ENCODE measurements around the gene HAUS7. TPM values are rescaled to one million over a fixed set of nuclear protein-coding genes. Genes with fewer than 3 reads are reported as not detected.

Gene HAUS7
- polyA plus RNA-seq, 2 of the 4 experiments (the other 2 are of a cell fraction): 39.1 to 53.6 TPM

DNA sequence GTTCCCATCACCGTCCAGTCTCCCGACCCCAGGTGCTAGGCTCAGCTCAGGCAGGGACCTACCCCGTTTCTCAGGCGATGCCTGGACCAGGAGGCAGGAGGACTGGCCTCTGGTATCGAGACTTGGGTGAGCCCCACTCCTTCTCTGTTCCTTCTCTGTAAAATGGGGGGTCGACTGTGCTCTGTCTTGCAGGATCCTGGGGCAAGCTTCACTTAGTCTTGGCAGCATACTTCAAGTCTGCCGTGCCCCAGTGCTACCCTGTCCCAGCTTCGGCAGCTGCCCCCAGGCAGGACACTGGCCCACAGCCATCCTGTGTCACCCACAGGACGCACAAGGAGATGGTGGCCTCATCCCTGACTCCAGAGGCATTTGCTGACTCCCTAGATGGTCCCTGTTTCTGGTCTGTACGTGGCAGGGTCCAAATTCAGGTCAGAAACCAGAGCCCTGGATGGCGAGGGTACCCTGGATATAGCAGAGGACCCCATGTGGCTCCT lies 7.0 kb upstream of the HAUS7 start:
- CTCF ChIA-PET: interaction anchor here (1.0 to 11.1 kb wide), 2 partner anchors 30 to 445 kb away, joined by 3 to 130 read pairs; no protein-coding TSS in a partner anchor

DNA sequence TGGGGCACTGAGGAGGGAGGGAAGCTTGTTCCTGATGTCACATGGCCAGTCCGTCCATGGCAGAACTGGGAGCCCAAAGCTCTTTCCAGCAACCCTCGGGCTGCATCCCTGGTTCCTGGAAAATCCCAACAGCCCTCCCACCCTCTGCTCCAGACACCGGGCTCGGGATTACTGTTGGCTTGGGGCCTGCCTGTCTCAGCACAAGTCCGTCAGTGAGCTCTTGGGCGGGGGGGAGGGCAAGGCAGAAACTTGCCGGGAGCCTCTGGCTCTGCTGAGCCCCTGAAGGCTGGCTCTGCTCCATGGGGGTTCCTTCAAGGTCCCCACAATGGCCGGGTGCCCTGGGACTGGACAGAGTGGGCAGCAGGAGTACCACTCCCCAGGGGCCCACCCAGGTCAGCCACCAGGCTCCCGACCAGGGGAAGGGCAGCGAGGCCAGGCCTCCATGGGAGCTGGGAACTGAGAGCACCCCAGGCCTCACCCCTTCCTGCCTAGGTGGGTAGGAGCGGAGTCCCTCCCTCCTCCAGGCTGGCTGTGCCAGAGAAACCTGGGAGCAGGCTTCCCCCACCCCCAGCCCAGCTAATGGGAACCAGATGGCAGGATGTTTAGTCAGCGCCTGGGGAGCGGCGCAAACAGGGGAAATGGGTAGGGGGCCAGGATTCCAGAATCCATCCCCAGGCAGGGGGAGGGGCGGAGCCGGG lies 6.4 kb upstream of the HAUS7 start:
- H3K9me3 ChIP-seq: no peaks in the 10 kb centered on the region
- no peaks in the 10 kb centered on the region for H3K4me1 ChIP-seq
- TF ChIP-seq HOXA7 (CRISPR knock-in tag; IDR thresholded peaks at IDR 0.05) (no peak), EHMT2 (IDR thresholded peaks at IDR 0.05; ENCODE audit: low read depth) (no peak), KDM5A (IDR thresholded peaks at IDR 0.05) (no peak), KDM1A (IDR thresholded peaks at IDR 0.05; ENCODE audit: low read depth) (no peak), POLR2AphosphoS2 (conservative IDR thresholded peaks at IDR 0.05; ENCODE audit: low read length) (no peak), GATA3 (IDR thresholded peaks at IDR 0.05; ENCODE audit: borderline replicate concordance) (no peak), FOSL2 (IDR thresholded peaks at IDR 0.05) (no peak), FOSL2 (CRISPR knock-in tag; IDR thresholded peaks at IDR 0.05) (no peak), PHF8 (IDR thresholded peaks at IDR 0.05; ENCODE audit: borderline replicate concordance, low read depth) (no peak), SMC3 (IDR thresholded peaks at IDR 0.05) (no peak), ESRRA (IDR thresholded peaks at IDR 0.05; ENCODE audit: borderline replicate concordance, low read length) (no peak), RCOR1 (IDR thresholded peaks at IDR 0.05; ENCODE audit: low read depth, low read length) (no peak)
- TF ChIP-seq, protein P1, sequence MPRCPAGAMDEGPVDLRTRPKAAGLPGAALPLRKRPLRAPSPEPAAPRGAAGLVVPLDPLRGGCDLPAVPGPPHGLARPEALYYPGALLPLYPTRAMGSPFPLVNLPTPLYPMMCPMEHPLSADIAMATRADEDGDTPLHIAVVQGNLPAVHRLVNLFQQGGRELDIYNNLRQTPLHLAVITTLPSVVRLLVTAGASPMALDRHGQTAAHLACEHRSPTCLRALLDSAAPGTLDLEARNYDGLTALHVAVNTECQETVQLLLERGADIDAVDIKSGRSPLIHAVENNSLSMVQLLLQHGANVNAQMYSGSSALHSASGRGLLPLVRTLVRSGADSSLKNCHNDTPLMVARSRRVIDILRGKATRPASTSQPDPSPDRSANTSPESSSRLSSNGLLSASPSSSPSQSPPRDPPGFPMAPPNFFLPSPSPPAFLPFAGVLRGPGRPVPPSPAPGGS (IDR thresholded peaks at IDR 0.05): no peak
- no peak for ATAC-seq
- no peak overlapping the region for H3K4me3 ChIP-seq
- CTCF ChIA-PET: interaction anchor here (1.0 to 11.1 kb wide), 2 partner anchors 31 to 444 kb away, joined by 3 to 130 read pairs; no protein-coding TSS in a partner anchor
- no peak for DNase-seq (ENCODE audit: low read depth in 1 of 2, low spot score in 1 of 2)
- WGBS (ENCODE audit: missing lambda C conversion rate): 56% methylated on average over 5 of the region's 16 CpGs
- no peak for FAIRE-seq
- no peak overlapping the region for H3K27ac ChIP-seq
- POLR2A ChIA-PET: no interaction called here
- no peak overlapping the region for H3K4me2 ChIP-seq

More for the DNA sequence above, 7.0 kb upstream of the HAUS7 start:
- POLR2A ChIA-PET: no interaction called here
- 40% methylated on average over 2 of the region's 11 CpGs for WGBS (ENCODE audit: missing lambda C conversion rate)
- no peak overlapping the region for H3K4me3 ChIP-seq
- no peak for ATAC-seq
- no peak overlapping the region for H3K27ac ChIP-seq
- no peak for DNase-seq (ENCODE audit: low read depth in 1 of 2, low spot score in 1 of 2)
- H3K4me2 ChIP-seq: no peak overlapping the region
- no peaks in the 10 kb centered on the region for H3K4me1 ChIP-seq
- TF ChIP-seq, protein P2, sequence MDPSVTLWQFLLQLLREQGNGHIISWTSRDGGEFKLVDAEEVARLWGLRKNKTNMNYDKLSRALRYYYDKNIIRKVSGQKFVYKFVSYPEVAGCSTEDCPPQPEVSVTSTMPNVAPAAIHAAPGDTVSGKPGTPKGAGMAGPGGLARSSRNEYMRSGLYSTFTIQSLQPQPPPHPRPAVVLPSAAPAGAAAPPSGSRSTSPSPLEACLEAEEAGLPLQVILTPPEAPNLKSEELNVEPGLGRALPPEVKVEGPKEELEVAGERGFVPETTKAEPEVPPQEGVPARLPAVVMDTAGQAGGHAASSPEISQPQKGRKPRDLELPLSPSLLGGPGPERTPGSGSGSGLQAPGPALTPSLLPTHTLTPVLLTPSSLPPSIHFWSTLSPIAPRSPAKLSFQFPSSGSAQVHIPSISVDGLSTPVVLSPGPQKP (IDR thresholded peaks at IDR 0.05; ENCODE audit: low read depth, low read length): no peak
- TF ChIP-seq ESRRA (IDR thresholded peaks at IDR 0.05; ENCODE audit: borderline replicate concordance, low read length): no peak
- FAIRE-seq: no peak
- no peaks in the 10 kb centered on the region for H3K9me3 ChIP-seq

- no peak overlapping the region for H3K27ac ChIP-seq
- ChIA-PET POLR2A (no interaction called here), CTCF (interaction anchor here (11.1 kb wide), 1 partner anchor 32 kb away, joined by 130 read pairs; no protein-coding TSS in a partner anchor)
- H3K4me3 ChIP-seq: no peak overlapping the region
- FAIRE-seq (no peak), ATAC-seq (no peak), DNase-seq (ENCODE audit: low read depth in 1 of 2, low spot score in 1 of 2) (no peak)
- no peaks in the 10 kb centered on the region for H3K4me1 ChIP-seq
- 89% methylated on average over 8 of the region's 11 CpGs for WGBS (ENCODE audit: missing lambda C conversion rate)
- no peaks in the 10 kb centered on the region for H3K9me3 ChIP-seq
- TF ChIP-seq RAD21 (conservative IDR thresholded peaks at IDR 0.05 in 1 of 2, IDR thresholded peaks at IDR 0.05 in 1 of 2) (no peak), ZFP36 (IDR thresholded peaks at IDR 0.05; ENCODE audit: borderline replicate concordance, partially characterized antibody) (no peak), TFCP2L1 (CRISPR knock-in tag; IDR thresholded peaks at IDR 0.05) (no peak), KDM5A (IDR thresholded peaks at IDR 0.05) (no peak), NFE2L2 (conservative IDR thresholded peaks at IDR 0.05; ENCODE audit: low read length) (no peak), ZSCAN20 (CRISPR knock-in tag; IDR thresholded peaks at IDR 0.05) (no peak), MAFK (IDR thresholded peaks at IDR 0.05; ENCODE audit: partially characterized antibody) (no peak), CEBPB (IDR thresholded peaks at IDR 0.05) (no peak), RARB (CRISPR knock-in tag; IDR thresholded peaks at IDR 0.05) (no peak), RNF2 (IDR thresholded peaks at IDR 0.05; ENCODE audit: borderline replicate concordance, low read depth) (no peak), HOXA7 (CRISPR knock-in tag; IDR thresholded peaks at IDR 0.05) (no peak), ZC3H11A (IDR thresholded peaks at IDR 0.05) (no peak), CBX8 (IDR thresholded peaks at IDR 0.05) (no peak), TP53 (CRISPR knock-in tag; IDR thresholded peaks at IDR 0.05) (no peak), SMC3 (IDR thresholded peaks at IDR 0.05) (no peak), SREBF2 (IDR thresholded peaks at IDR 0.05) (no peak)
- no peak overlapping the region for H3K4me2 ChIP-seq
Observed at GRCh38 chrX:153475751-153476281, 5.4 kb upstream of the HAUS7 start.

All from A549 (cell line).